PC-3 (cell line): Measurements from ENCODE around the gene MGAT5.

ENCODE experiments used
- EZH2 ChIP-seq: fragments of 300-600 bp; sonication (generic); IDR thresholded peaks from one replicate; pipeline ENCODE4 v1.6.1; 2017; ENCODE audit warnings: antibody characterized with exemption, mild to moderate bottlenecking, low read length; ENCODE audit not compliant: unreplicated experiment
- TF ChIP-seq, protein P1 (sequence below): fragments of 300-600 bp; sonication (generic); conservative IDR thresholded peaks from 2 replicates; pipeline ENCODE4 v1.5.1; 2017; ENCODE audit warnings: antibody characterized with exemption, low read depth, mild to moderate bottlenecking, low read length

GRCh38 chr2:134279417-134279816 is 25.5 kb downstream of the MGAT5 start:
- no peak for TF ChIP-seq EZH2
- TF ChIP-seq, protein P1, sequence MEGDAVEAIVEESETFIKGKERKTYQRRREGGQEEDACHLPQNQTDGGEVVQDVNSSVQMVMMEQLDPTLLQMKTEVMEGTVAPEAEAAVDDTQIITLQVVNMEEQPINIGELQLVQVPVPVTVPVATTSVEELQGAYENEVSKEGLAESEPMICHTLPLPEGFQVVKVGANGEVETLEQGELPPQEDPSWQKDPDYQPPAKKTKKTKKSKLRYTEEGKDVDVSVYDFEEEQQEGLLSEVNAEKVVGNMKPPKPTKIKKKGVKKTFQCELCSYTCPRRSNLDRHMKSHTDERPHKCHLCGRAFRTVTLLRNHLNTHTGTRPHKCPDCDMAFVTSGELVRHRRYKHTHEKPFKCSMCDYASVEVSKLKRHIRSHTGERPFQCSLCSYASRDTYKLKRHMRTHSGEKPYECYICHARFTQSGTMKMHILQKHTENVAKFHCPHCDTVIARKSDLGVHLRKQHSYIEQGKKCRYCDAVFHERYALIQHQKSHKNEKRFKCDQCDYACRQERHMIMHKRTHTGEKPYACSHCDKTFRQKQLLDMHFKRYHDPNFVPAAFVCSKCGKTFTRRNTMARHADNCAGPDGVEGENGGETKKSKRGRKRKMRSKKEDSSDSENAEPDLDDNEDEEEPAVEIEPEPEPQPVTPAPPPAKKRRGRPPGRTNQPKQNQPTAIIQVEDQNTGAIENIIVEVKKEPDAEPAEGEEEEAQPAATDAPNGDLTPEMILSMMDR: no peak
